A549 treated with dexamethasone at 1 μM for 4 hours (cell line): ENCODE measurements around the gene PLET1. TPM values are rescaled to one million over a fixed set of nuclear protein-coding genes. Genes with fewer than 3 reads are reported as not detected.

Source experiments
- total RNA-seq: library from RNA; stranded (reverse); fragments of 200-300 nt; extraction: Qiagen RNA extraction; gene quantifications from 5 replicates; pipeline ENCODE4 v1.2.3, GENCODE V29; 2022

Gene PLET1, protein sequence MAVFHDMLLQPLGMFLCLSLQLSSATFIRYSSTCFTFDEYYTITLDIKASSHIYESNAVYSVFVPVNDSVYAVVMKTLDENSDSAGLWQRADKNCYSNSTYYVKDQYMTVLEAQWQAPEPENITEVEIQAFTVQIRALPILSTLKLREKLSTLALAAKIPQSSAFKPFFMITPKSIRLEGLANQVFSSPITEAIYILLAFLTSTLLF
- total RNA-seq: not detected in 5 replicates

DNA sequence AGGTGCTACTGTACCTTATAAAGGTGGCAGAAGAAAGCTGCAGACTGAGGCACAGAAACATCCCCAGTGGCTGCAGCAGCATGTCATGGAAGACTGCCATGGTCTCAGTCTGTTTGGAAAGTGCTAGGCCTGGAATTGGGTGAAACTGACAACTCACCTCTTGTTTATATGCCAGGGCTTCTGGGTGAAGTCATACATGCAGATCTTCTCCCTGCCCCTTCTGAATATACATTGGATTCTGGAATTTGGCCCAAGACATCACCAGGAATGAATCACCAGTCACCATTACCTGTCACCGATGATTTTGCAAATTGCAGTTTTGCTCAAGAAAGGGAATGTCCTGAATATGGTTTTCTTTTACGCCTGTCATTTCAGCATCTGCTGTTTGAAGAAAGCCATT, at the start of gene PLET1:
Gene PLET1, minus strand, starts transcription at position 371 of the 400 bp plus-strand sequence. Its CDS starts 271 bp downstream, at position 100.

GRCh38 chr11:112226062-112226830, 34.4 kb downstream of the PLET1 start, which contains the start of gene PTS:
PTS (plus strand) TSS chr11:112226428; CDS start chr11:112226444, 16 bp downstream.

Other genes with a start within 250 kb of the PLET1 start
- gene DLAT, start 235.5 kb downstream of the PLET1 start, total RNA-seq: 26.5 to 34.1 TPM (median 31.1 TPM) in 5 replicates
- gene PIH1D2, start 186.8 kb downstream of the PLET1 start, total RNA-seq: 0.70 to 1.4 TPM (median 1.1 TPM) in 5 replicates
- 15.9 to 18.2 TPM (median 17.3 TPM) in 5 replicates for gene NKAPD1, start 186.6 kb downstream of the PLET1 start, total RNA-seq
- 56.0 to 75.2 TPM (median 59.3 TPM) in 5 replicates for gene TIMM8B, start 174.1 kb downstream of the PLET1 start, total RNA-seq
- gene SDHD, start 174.0 kb downstream of the PLET1 start, total RNA-seq: 57.4 to 72.2 TPM (median 63.7 TPM) in 5 replicates
- gene IL18, start 96.8 kb downstream of the PLET1 start, total RNA-seq: 75.9 to 94.3 TPM (median 87.5 TPM) in 5 replicates
- gene TEX12, start 93.5 kb downstream of the PLET1 start, total RNA-seq: not detected in 5 replicates
- gene BCO2, start 85.3 kb downstream of the PLET1 start, total RNA-seq: 0.92 to 1.7 TPM (median 1.3 TPM) in 5 replicates
- gene PTS, start 34.4 kb downstream of the PLET1 start, total RNA-seq: 25.6 to 30.0 TPM (median 28.2 TPM) in 5 replicates